ENCODE data around the gene TYMS. TPM values are rescaled to one million over a fixed set of nuclear protein-coding genes. Genes with fewer than 3 reads are reported as not detected.

Gene TYMS
- total RNA-seq, 4 donors from 2014 or later: 6.7 to 29.6 (median 21.3) TPM

- Histone ChIP-seq H3K27ac (peak overlapping the region in 3 of 4 donors; percentile 90 to 91 (median 90)), H3K4me3 (peak overlapping the region in 2 of 4 donors; percentile 73 to 74), H3K36me3 (peaks cover 0 to 27% (median 0%) of the 10 kb centered on the region in 3 donors), H3K9me3 (no peaks in the 10 kb centered on the region), H3K4me1 (peaks cover 5 to 43% (median 9%) of the 10 kb centered on the region in 3 donors), H3K27me3 (no peaks in the 10 kb centered on the region)
- no peak for TF ChIP-seq POLR2A (IDR thresholded peaks at IDR 0.05)
- no peak for TF ChIP-seq CTCF (IDR thresholded peaks at IDR 0.05)
- intact Hi-C loops (cut with DNase I): no loop called here
- DNase-seq: no peak
- 68% methylated on average over 3 of the region's 3 CpGs for WGBS, 2 donors
Observed at GRCh38 chr18:710418-711300, 53.2 kb downstream of the TYMS start.

GRCh38 chr18:711310-711656 is 53.8 kb downstream of the TYMS start:
- Histone ChIP-seq H3K36me3 (peaks cover 0 to 21% (median 0%) of the 10 kb centered on the region in 3 donors), H3K4me1 (peaks cover 5 to 43% (median 9%) of the 10 kb centered on the region in 3 donors), H3K9me3 (no peaks in the 10 kb centered on the region), H3K4me3 (peak overlapping the region; percentile 41 to 84 (median 74)), H3K27me3 (no peaks in the 10 kb centered on the region), H3K27ac (peak overlapping the region; percentile 78 to 91 (median 90))
- DNase-seq: no peak
- intact Hi-C loops (cut with DNase I): no loop called here
- WGBS, 2 donors: 5 to 6% methylated on average over 5 to 8 of the region's 8 CpGs
- TF ChIP-seq POLR2A (IDR thresholded peaks at IDR 0.05) (no peak), CTCF (IDR thresholded peaks at IDR 0.05) (no peak)

GRCh38 chr18:711657-712400 is 54.4 kb downstream of the TYMS start:
- Histone ChIP-seq H3K27me3 (no peaks in the 10 kb centered on the region), H3K36me3 (peaks cover 0 to 19% (median 0%) of the 10 kb centered on the region in 3 donors), H3K4me1 (peaks cover 5 to 42% (median 9%) of the 10 kb centered on the region in 3 donors), H3K9me3 (no peaks in the 10 kb centered on the region), H3K4me3 (peak overlapping the region; percentile 41 to 84 (median 74)), H3K27ac (peak overlapping the region; percentile 78 to 91 (median 90))
- intact Hi-C loops (cut with DNase I): no loop called here
- TF ChIP-seq POLR2A (IDR thresholded peaks at IDR 0.05) (no peak), CTCF (IDR thresholded peaks at IDR 0.05) (no peak)
- WGBS, 2 donors: 0% methylated on average over 18 to 23 of the region's 42 CpGs
- no peak for DNase-seq

GRCh38 chr18:712401-713134 is 55.1 kb downstream of the TYMS start, which contains the start of gene ENOSF1:
TSS of gene ENOSF1 (minus strand) at chr18:712630. CDS start at chr18:712587, 43 bp downstream.
- intact Hi-C loops (cut with DNase I): no loop called here
- WGBS, 2 donors: 0 to 61% methylated on average over 1 to 5 of the region's 91 CpGs

More at GRCh38 chr18:712401-713134, 55.1 kb downstream of the TYMS start, which contains the start of gene ENOSF1:
- Histone ChIP-seq H3K36me3 (peaks cover 0 to 19% (median 0%) of the 10 kb centered on the region in 3 donors), H3K27me3 (no peaks in the 10 kb centered on the region), H3K4me1 (peaks cover 5 to 34% (median 9%) of the 10 kb centered on the region in 3 donors), H3K9me3 (no peaks in the 10 kb centered on the region), H3K4me3 (peak within 1 kb of the TSS; percentile 41 to 84 (median 74)), H3K27ac (peak within 1 kb of the TSS; percentile 78 to 91 (median 90))
- TF ChIP-seq CTCF (IDR thresholded peaks at IDR 0.05) (peak; percentile 73 to 91 (median 80)), POLR2A (IDR thresholded peaks at IDR 0.05) (peak in 2 of 4 donors; percentile 17 to 47)
- no peak for DNase-seq

Measured in esophagus squamous epithelium (tissue), 5 donors.